H9 (cell line): ENCODE results near the gene PMP22. TPM values are rescaled to one million over a fixed set of nuclear protein-coding genes. Genes with fewer than 3 reads are reported as not detected.

Experiments used
- DNase-seq: peaks from one replicate; pipeline ENCODE4 v3.0.0-alpha.2; 2017
- H2AFZ ChIP-seq: one replicate; pipeline ENCODE4 v1.6.1; 2013; ENCODE audit warnings: mild to moderate bottlenecking, low read length, control low read depth, moderate library complexity
- H2AK5ac ChIP-seq: 2 replicates; pipeline ENCODE4 v1.6.1; 2013; ENCODE audit warnings: low read length, control low read depth, mixed read lengths; ENCODE audit not compliant: insufficient read length
- H2BK120ac ChIP-seq: one replicate; pipeline ENCODE4 v1.6.1; 2013; ENCODE audit warnings: low read depth, mild to moderate bottlenecking, low read length, control low read depth, inconsistent platforms; ENCODE audit not compliant: poor library complexity, severe bottlenecking
- H2BK12ac ChIP-seq: 2 replicates; pipeline ENCODE4 v1.6.1; 2013; ENCODE audit warnings: low read length, control low read depth, mixed read lengths, low read depth; ENCODE audit not compliant: insufficient read length
- H2BK15ac ChIP-seq: 2 replicates; pipeline ENCODE4 v1.6.1; 2013; ENCODE audit warnings: low read depth, low read length, control low read depth
- H2BK20ac ChIP-seq: one replicate; pipeline ENCODE4 v1.6.1; 2013; ENCODE audit warnings: low read depth, mild to moderate bottlenecking, low read length, control low read depth, inconsistent platforms; ENCODE audit not compliant: poor library complexity, severe bottlenecking
- H2BK5ac ChIP-seq: 2 replicates; pipeline ENCODE4 v1.6.1; 2013; ENCODE audit warnings: low read length, control low read depth, mixed read lengths; ENCODE audit not compliant: insufficient read length
- H3K14ac ChIP-seq: 2 replicates; pipeline ENCODE4 v1.6.1; 2013; ENCODE audit warnings: low read length, control low read depth; ENCODE audit not compliant: insufficient read depth
- H3K18ac ChIP-seq: 2 replicates; pipeline ENCODE4 v1.6.1; 2013; ENCODE audit warnings: low read depth, mild to moderate bottlenecking, mixed read lengths, low read length, control low read depth; ENCODE audit not compliant: insufficient read length
- H3K23ac ChIP-seq: 2 replicates; pipeline ENCODE4 v1.6.1; 2013; ENCODE audit warnings: low read length, control low read depth, mixed read lengths, low read depth; ENCODE audit not compliant: insufficient read length
- H3K23me2 ChIP-seq: 2 replicates; pipeline ENCODE4 v1.6.1; 2013; ENCODE audit warnings: low read depth, mild to moderate bottlenecking, mixed read lengths, low read length, control low read depth; ENCODE audit not compliant: insufficient read length, poor library complexity, severe bottlenecking
- H3K27ac ChIP-seq: 2 replicates; pipeline ENCODE4 v1.5.1; 2013; ENCODE audit warnings: low read length, control low read depth, mixed read lengths, low read depth; ENCODE audit not compliant: insufficient read length
- H3K27me3 ChIP-seq: 2 replicates; pipeline ENCODE4 v1.6.1; 2013; ENCODE audit warnings: low read length, control low read depth, inconsistent platforms; ENCODE audit not compliant: insufficient read depth
- H3K4ac ChIP-seq: 2 replicates; pipeline ENCODE4 v1.6.1; 2013; ENCODE audit warnings: low read depth, mild to moderate bottlenecking, control low read depth, inconsistent platforms, low read length, moderate library complexity
- H3K4me1 ChIP-seq: 2 replicates; pipeline ENCODE4 v1.6.1; 2013; ENCODE audit warnings: low read length, control low read depth, inconsistent platforms; ENCODE audit not compliant: insufficient read depth
- H3K4me2 ChIP-seq: 2 replicates; pipeline ENCODE4 v1.6.1; 2013; ENCODE audit warnings: low read length, control low read depth, mixed read lengths; ENCODE audit not compliant: insufficient read length, insufficient read depth
- H3K56ac ChIP-seq: 2 replicates; pipeline ENCODE4 v1.6.1; 2013; ENCODE audit warnings: low read depth, mild to moderate bottlenecking, mixed read lengths, low read length, control low read depth; ENCODE audit not compliant: insufficient read length
- H3K79me1 ChIP-seq: 2 replicates; pipeline ENCODE4 v1.6.1; 2013; ENCODE audit warnings: low read depth, mild to moderate bottlenecking, moderate library complexity, low read length, control low read depth, inconsistent platforms; ENCODE audit not compliant: insufficient read depth, poor library complexity, severe bottlenecking
- H3K79me2 ChIP-seq: 2 replicates; pipeline ENCODE4 v1.6.1; 2013; ENCODE audit warnings: low read length, control low read depth, inconsistent platforms; ENCODE audit not compliant: insufficient read depth
- H3K9ac ChIP-seq: 2 replicates; pipeline ENCODE4 v1.6.1; 2013; ENCODE audit warnings: low read length, control low read depth, mixed read lengths; ENCODE audit not compliant: insufficient read length; ENCODE audit errors: extremely low read depth
- H3K9me3 ChIP-seq: one replicate; pipeline ENCODE4 v1.6.1; 2013; ENCODE audit warnings: low read depth, low read length, inconsistent platforms; ENCODE audit not compliant: control insufficient read depth
- H3T11ph ChIP-seq: one replicate; pipeline ENCODE4 v1.6.1; 2013; ENCODE audit warnings: mild to moderate bottlenecking, low read length, control low read depth, inconsistent platforms
- H4K20me1 ChIP-seq: one replicate; pipeline ENCODE4 v1.6.1; 2013; ENCODE audit not compliant: control insufficient read depth, insufficient read length, insufficient read depth
- H4K5ac ChIP-seq: 2 replicates; pipeline ENCODE4 v1.6.1; 2013; ENCODE audit warnings: low read depth, mild to moderate bottlenecking, mixed read lengths, low read length, control low read depth; ENCODE audit not compliant: insufficient read length
- H4K8ac ChIP-seq: replicated peaks from 2 replicates; pipeline ENCODE4 v1.6.1; 2013; ENCODE audit warnings: low read length, control low read depth, mixed read lengths, low read depth; ENCODE audit not compliant: insufficient read length
- H4K91ac ChIP-seq: 2 replicates; pipeline ENCODE4 v1.6.1; 2013; ENCODE audit warnings: low read depth, mild to moderate bottlenecking, moderate library complexity, mixed read lengths, low read length, control low read depth; ENCODE audit not compliant: insufficient read length
- H3K27ac Mint-ChIP-seq, 3 experiments: 2 replicates in 2 of 3; 3 replicates in 1 of 3; pipeline ENCODE4 v1.8.0; 2020 to 2021; ENCODE audit warnings: mixed read lengths in 3 of 3, mild to moderate bottlenecking in 1 of 3, moderate library complexity in 1 of 3
- H3K27me3 Mint-ChIP-seq: 2 replicates; pipeline ENCODE4 v1.8.0; 2021; ENCODE audit warnings: low read depth, mild to moderate bottlenecking, moderate library complexity, mixed read lengths
- H3K36me3 Mint-ChIP-seq, 3 experiments: 2 replicates in 2 of 3; 3 replicates in 1 of 3; pipeline ENCODE4 v1.8.0; 2020 to 2021; ENCODE audit warnings: low read depth in 3 of 3, mixed read lengths in 3 of 3; ENCODE audit not compliant: insufficient read depth in 1 of 3
- H3K4me1 Mint-ChIP-seq, 2 experiments: 2 replicates each; pipeline ENCODE4 v1.8.0; 2020; ENCODE audit warnings: mixed read lengths in 2 of 2
- H3K4me3 Mint-ChIP-seq, 2 experiments: 2 replicates in 1 of 2; 3 replicates in 1 of 2; pipeline ENCODE4 v1.8.0; 2020 to 2021; ENCODE audit warnings: mild to moderate bottlenecking in 2 of 2, mixed read lengths in 2 of 2, moderate library complexity in 1 of 2
- H3K9me3 Mint-ChIP-seq, 2 experiments: 2 replicates in 1 of 2; 3 replicates in 1 of 2; pipeline ENCODE4 v1.8.0; 2020; ENCODE audit warnings: mild to moderate bottlenecking in 2 of 2, mixed read lengths in 2 of 2, moderate library complexity in 1 of 2
- WGBS: extraction: QIAGEN DNeasy Blood & Tissue Kit; methylation state at CpG from one replicate; pipeline ENCODE4 v1.1.7; 2013; ENCODE audit warnings: missing lambda C conversion rate, low lambda C conversion rate, mixed read lengths; ENCODE audit not compliant: insufficient read length; ENCODE audit errors: extremely low coverage; 5-methylcytosine and 5-hydroxymethylcytosine counted together
- total RNA-seq: library from RNA; stranded (reverse); gene quantifications from 2 replicates; pipeline ENCODE4 v1.2.1, GENCODE V29; 2021
- TF ChIP-seq, protein P1 (sequence below): fragments of 200-600 bp; sonication (generic); conservative IDR thresholded peaks from 3 replicates; pipeline ENCODE4 v1.8.0; 2021; ENCODE audit warnings: antibody characterized with exemption, mild to moderate bottlenecking

PMP22 gene
- total RNA-seq, 1 experiment from 2014 or later: 1.5 TPM

DNA sequence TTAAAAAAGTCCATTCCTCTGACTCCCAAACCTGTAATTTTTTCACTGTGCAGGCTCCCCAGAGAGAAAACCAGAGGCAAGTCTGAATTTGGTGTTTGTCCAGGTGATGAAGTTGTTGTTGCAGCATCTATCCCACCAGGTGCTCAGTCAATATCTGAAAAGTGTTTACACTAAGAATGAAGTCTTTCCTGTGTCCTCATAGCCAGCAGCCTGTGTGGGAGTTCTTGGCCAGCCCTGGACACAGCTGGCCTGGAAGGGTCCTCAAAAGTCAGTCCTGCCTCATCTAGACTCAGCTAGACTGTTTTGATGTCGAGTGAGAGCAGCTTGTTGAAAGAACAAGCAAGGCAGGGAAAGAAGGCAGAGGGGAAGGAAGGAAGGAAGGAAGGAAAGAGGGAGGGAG is 3.3 kb upstream of the PMP22 start:
- Histone ChIP-seq H4K91ac (no peak overlapping the region), H3K56ac (no peak overlapping the region), H2BK120ac (no peak overlapping the region), H3K27me3 (peaks cover 5% of the 10 kb centered on the region), H3K23ac (no peak overlapping the region), H2AK5ac (no peak overlapping the region), H3K79me1 (no peaks in the 10 kb centered on the region), H3K14ac (no peak overlapping the region), H2BK12ac (no peak overlapping the region), H2AFZ (no peak overlapping the region), H2BK5ac (no peak overlapping the region), H3K23me2 (no peaks in the 10 kb centered on the region), H4K5ac (no peak overlapping the region), H3T11ph (no peak overlapping the region), H3K27ac (no peak overlapping the region), H4K8ac (no peak overlapping the region), H2BK20ac (no peak overlapping the region), H3K4me2 (no peak overlapping the region), H3K4me1 (no peaks in the 10 kb centered on the region), H2BK15ac (no peak overlapping the region), H3K9ac (no peak overlapping the region), H3K9me3 (no peaks in the 10 kb centered on the region), H3K79me2 (no peaks in the 10 kb centered on the region), H3K4ac (no peak overlapping the region), H3K18ac (no peak overlapping the region), H4K20me1 (no peaks in the 10 kb centered on the region)
- H3K4me3 Mint-ChIP-seq: no peak overlapping the region
- TF ChIP-seq, protein P1, sequence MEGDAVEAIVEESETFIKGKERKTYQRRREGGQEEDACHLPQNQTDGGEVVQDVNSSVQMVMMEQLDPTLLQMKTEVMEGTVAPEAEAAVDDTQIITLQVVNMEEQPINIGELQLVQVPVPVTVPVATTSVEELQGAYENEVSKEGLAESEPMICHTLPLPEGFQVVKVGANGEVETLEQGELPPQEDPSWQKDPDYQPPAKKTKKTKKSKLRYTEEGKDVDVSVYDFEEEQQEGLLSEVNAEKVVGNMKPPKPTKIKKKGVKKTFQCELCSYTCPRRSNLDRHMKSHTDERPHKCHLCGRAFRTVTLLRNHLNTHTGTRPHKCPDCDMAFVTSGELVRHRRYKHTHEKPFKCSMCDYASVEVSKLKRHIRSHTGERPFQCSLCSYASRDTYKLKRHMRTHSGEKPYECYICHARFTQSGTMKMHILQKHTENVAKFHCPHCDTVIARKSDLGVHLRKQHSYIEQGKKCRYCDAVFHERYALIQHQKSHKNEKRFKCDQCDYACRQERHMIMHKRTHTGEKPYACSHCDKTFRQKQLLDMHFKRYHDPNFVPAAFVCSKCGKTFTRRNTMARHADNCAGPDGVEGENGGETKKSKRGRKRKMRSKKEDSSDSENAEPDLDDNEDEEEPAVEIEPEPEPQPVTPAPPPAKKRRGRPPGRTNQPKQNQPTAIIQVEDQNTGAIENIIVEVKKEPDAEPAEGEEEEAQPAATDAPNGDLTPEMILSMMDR: no peak
- H3K27me3 Mint-ChIP-seq: peaks cover 66% of the 10 kb centered on the region
- H3K9me3 Mint-ChIP-seq: no peaks in the 10 kb centered on the region
- no peaks in the 10 kb centered on the region for H3K36me3 Mint-ChIP-seq
- WGBS: no CpG with 5 or more reads among the region's 1 CpG
- DNase-seq: no peak
- no peak overlapping the region for H3K27ac Mint-ChIP-seq
- peaks cover 3% of the 10 kb centered on the region in 2 experiments; a peak in 1 of 4 replicates for H3K4me1 Mint-ChIP-seq
